Astrocyte (in vitro differentiated cells and primary cell): ENCODE results near the gene TRANK1.

Source experiments
- EZH2 ChIP-seq: IDR thresholded peaks from 2 replicates; pipeline ENCODE4 v1.6.1; 2012; ENCODE audit warnings: mild to moderate bottlenecking, low read length, inconsistent platforms; ENCODE audit not compliant: insufficient read depth
- TF ChIP-seq, protein P1 (sequence below): IDR thresholded peaks from 2 replicates; pipeline ENCODE4 v1.5.1; 2011; ENCODE audit warnings: low read depth, mild to moderate bottlenecking, inconsistent platforms, low read length, moderate library complexity; ENCODE audit not compliant: insufficient read depth

GRCh38 chr3:36859494-36859893 lies 85.4 kb downstream of the TRANK1 start:
- TF ChIP-seq, protein P1, sequence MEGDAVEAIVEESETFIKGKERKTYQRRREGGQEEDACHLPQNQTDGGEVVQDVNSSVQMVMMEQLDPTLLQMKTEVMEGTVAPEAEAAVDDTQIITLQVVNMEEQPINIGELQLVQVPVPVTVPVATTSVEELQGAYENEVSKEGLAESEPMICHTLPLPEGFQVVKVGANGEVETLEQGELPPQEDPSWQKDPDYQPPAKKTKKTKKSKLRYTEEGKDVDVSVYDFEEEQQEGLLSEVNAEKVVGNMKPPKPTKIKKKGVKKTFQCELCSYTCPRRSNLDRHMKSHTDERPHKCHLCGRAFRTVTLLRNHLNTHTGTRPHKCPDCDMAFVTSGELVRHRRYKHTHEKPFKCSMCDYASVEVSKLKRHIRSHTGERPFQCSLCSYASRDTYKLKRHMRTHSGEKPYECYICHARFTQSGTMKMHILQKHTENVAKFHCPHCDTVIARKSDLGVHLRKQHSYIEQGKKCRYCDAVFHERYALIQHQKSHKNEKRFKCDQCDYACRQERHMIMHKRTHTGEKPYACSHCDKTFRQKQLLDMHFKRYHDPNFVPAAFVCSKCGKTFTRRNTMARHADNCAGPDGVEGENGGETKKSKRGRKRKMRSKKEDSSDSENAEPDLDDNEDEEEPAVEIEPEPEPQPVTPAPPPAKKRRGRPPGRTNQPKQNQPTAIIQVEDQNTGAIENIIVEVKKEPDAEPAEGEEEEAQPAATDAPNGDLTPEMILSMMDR: no peak
- TF ChIP-seq EZH2: no peak
